ENCODE data around the gene RAB40B.

Gene RAB40B

DNA sequence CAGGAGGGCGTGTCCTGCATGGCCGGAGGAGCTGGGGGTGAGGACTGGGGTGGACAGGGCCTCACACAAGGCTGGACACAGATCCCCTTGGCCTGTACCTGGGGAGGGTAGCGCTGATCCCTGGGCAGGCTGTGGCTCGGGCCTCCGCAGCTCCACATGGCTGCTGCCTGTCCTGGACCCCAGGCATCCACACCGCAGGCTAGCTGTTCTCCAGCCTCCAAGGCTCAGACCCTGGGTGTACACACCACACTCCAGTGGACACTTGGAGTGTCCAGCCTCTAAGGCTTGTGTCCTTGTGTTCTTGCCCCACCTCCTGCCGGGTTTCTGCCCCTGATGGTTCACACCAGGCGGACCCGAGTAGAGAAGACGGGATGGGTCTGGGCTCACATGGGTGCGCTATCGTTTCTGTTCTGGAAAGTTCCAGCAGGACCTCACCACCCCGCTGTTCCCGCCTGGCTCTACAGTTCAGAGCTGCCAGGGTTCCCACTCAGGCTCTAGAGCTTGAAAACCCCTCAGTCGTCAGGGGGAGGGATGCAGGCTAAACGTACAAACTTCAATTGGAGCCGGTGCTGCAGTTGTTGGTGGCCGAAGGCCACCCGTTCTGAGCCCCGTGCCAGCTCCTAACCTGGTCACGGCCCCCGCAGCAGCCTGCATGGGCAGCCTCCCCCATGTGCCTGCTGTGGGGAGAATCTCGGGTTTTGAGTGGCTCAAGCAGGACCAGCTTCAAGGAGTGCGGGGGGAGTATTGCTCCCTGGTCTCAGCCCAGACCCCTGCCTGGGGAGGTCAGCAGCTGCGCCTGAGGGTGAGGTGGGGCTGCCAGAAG, 11.4 kb upstream of the RAB40B start:
- no peak overlapping the region for H3K4me3 ChIP-seq (ENCODE audit: low read depth in 1 of 2, low read length in 2 of 2)
- H3K4me2 ChIP-seq (ENCODE audit: insufficient read depth, low read length): no peak overlapping the region
- no peaks in the 10 kb centered on the region for H3K9me3 ChIP-seq (ENCODE audit: insufficient read depth, low read length, severe bottlenecking)
- no peak for ATAC-seq (ENCODE audit: insufficient read depth, low read depth)
- H3K4me1 ChIP-seq (ENCODE audit: insufficient read depth, low read length): no peaks in the 10 kb centered on the region
- no peaks in the 10 kb centered on the region for H4K20me1 ChIP-seq (ENCODE audit: insufficient read depth, low read length)
- no peak for DNase-seq
- H3K36me3 ChIP-seq (ENCODE audit: insufficient read depth, low read length): no peaks in the 10 kb centered on the region
- no peaks in the 10 kb centered on the region for H3K79me2 ChIP-seq (ENCODE audit: insufficient read depth, low read length)
- H3K9ac ChIP-seq (ENCODE audit: low read depth, low read length): no peak overlapping the region
- H2AFZ ChIP-seq (ENCODE audit: low read depth, low read length): no peak overlapping the region
- H3K27me3 ChIP-seq (ENCODE audit: insufficient read depth, low read length, poor library complexity): peaks cover under 1% of the 10 kb centered on the region
- H3K27ac ChIP-seq (ENCODE audit: low read length): no peak overlapping the region
- TF ChIP-seq CTCF (IDR thresholded peaks at IDR 0.05; ENCODE audit: borderline replicate concordance, extremely low read depth, low read length, poor library complexity, severe bottlenecking) (no peak), EZH2 (IDR thresholded peaks at IDR 0.05; ENCODE audit: borderline replicate concordance, low read depth, low read length, severe bottlenecking) (no peak)

GRCh38 chr17:82709024-82709675, 10.7 kb upstream of the RAB40B start:
- H3K9me3 ChIP-seq (ENCODE audit: insufficient read depth, low read length, severe bottlenecking): no peaks in the 10 kb centered on the region
- no peaks in the 10 kb centered on the region for H4K20me1 ChIP-seq (ENCODE audit: insufficient read depth, low read length)
- TF ChIP-seq EZH2 (IDR thresholded peaks at IDR 0.05; ENCODE audit: borderline replicate concordance, low read depth, low read length, severe bottlenecking): no peak
- TF ChIP-seq CTCF (IDR thresholded peaks at IDR 0.05; ENCODE audit: borderline replicate concordance, extremely low read depth, low read length, poor library complexity, severe bottlenecking): no peak
- no peaks in the 10 kb centered on the region for H3K36me3 ChIP-seq (ENCODE audit: insufficient read depth, low read length)
- H3K9ac ChIP-seq (ENCODE audit: low read depth, low read length): no peak overlapping the region
- no peak overlapping the region for H3K4me3 ChIP-seq (ENCODE audit: low read depth in 1 of 2, low read length in 2 of 2)
- no peak overlapping the region for H3K4me2 ChIP-seq (ENCODE audit: insufficient read depth, low read length)
- H3K27ac ChIP-seq (ENCODE audit: low read length): no peak overlapping the region
- H3K4me1 ChIP-seq (ENCODE audit: insufficient read depth, low read length): no peaks in the 10 kb centered on the region
- H3K27me3 ChIP-seq (ENCODE audit: insufficient read depth, low read length, poor library complexity): peaks cover 3% of the 10 kb centered on the region
- no peaks in the 10 kb centered on the region for H3K79me2 ChIP-seq (ENCODE audit: insufficient read depth, low read length)
- DNase-seq (no peak), ATAC-seq (ENCODE audit: insufficient read depth, low read depth) (no peak)
- H2AFZ ChIP-seq (ENCODE audit: low read depth, low read length): no peak overlapping the region

DNA sequence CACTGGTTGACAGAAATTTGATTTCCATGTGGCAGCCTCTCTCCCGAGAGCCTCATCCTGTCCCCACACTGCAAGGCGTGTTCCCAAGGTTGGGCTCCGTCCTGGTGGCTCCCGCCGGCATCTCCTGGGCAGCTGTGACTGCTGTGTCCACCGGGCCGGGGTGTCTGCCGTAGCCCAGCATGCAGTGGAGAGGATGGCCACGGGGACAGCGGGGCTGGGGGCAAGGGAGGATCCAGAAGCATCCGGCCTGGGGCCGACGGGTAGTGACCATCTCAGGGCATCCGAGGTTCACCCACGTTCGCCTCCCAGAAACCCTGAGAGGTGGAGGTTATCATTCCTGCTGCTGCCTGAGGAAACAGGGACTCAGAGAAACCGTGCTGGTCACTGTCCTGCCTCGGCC, 7.3 kb upstream of the RAB40B start:
- no peak overlapping the region for H3K4me3 ChIP-seq (ENCODE audit: low read depth in 1 of 2, low read length in 2 of 2)
- H3K9ac ChIP-seq (ENCODE audit: low read depth, low read length): no peak overlapping the region
- H3K79me2 ChIP-seq (ENCODE audit: insufficient read depth, low read length): no peaks in the 10 kb centered on the region
- DNase-seq: no peak
- no peaks in the 10 kb centered on the region for H3K36me3 ChIP-seq (ENCODE audit: insufficient read depth, low read length)
- H4K20me1 ChIP-seq (ENCODE audit: insufficient read depth, low read length): no peaks in the 10 kb centered on the region
- H2AFZ ChIP-seq (ENCODE audit: low read depth, low read length): no peak overlapping the region
- TF ChIP-seq CTCF (IDR thresholded peaks at IDR 0.05; ENCODE audit: borderline replicate concordance, extremely low read depth, low read length, poor library complexity, severe bottlenecking): no peak
- no peak for TF ChIP-seq EZH2 (IDR thresholded peaks at IDR 0.05; ENCODE audit: borderline replicate concordance, low read depth, low read length, severe bottlenecking)
- peaks cover 3% of the 10 kb centered on the region for H3K27me3 ChIP-seq (ENCODE audit: insufficient read depth, low read length, poor library complexity)
- H3K4me1 ChIP-seq (ENCODE audit: insufficient read depth, low read length): no peaks in the 10 kb centered on the region
- no peak overlapping the region for H3K27ac ChIP-seq (ENCODE audit: low read length)
- H3K4me2 ChIP-seq (ENCODE audit: insufficient read depth, low read length): no peak overlapping the region
- no peak for ATAC-seq (ENCODE audit: insufficient read depth, low read depth)
- H3K9me3 ChIP-seq (ENCODE audit: insufficient read depth, low read length, severe bottlenecking): no peaks in the 10 kb centered on the region
